Measurements from ENCODE around the gene FBXL17. TPM values are rescaled to one million over a fixed set of nuclear protein-coding genes. Genes with fewer than 3 reads are reported as not detected.

The FBXL17 gene
- total RNA-seq, 4 donors from 2014 or later, result 11.5 to 28.6 (median 19.9) TPM

DNA sequence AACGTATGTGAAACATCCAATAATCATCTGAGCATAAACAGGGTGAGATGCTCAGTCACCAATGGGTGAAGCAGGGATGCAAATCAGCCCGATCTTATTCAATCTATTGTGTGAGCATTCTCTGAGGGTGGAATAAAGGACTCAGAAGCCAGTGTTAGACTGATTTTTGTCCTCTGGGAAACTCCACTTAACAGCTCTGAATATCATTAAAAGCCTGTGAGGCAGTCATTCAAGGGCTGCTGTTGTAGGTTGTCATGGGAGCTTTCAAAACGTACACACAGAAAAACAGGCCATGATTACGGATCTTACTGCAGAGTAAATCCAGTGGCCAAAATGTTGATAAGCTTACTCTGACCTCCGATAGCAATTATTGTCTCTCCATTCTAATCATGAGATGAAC, 444.7 kb downstream of the FBXL17 start:
- Histone ChIP-seq H3K36me3 (no peaks in the 10 kb centered on the region), H3K9me3 (no peaks in the 10 kb centered on the region), H3K4me3 (no peak overlapping the region), H3K4me1 (no peaks in the 10 kb centered on the region), H3K27me3 (no peaks in the 10 kb centered on the region), H3K27ac (no peak overlapping the region)
- intact Hi-C loops (cut with DNase I; ENCODE audit: low total_unique reads), result no loop called here
- no peak for TF ChIP-seq POLR2A (IDR thresholded peaks at IDR 0.05)
- TF ChIP-seq, protein P1, sequence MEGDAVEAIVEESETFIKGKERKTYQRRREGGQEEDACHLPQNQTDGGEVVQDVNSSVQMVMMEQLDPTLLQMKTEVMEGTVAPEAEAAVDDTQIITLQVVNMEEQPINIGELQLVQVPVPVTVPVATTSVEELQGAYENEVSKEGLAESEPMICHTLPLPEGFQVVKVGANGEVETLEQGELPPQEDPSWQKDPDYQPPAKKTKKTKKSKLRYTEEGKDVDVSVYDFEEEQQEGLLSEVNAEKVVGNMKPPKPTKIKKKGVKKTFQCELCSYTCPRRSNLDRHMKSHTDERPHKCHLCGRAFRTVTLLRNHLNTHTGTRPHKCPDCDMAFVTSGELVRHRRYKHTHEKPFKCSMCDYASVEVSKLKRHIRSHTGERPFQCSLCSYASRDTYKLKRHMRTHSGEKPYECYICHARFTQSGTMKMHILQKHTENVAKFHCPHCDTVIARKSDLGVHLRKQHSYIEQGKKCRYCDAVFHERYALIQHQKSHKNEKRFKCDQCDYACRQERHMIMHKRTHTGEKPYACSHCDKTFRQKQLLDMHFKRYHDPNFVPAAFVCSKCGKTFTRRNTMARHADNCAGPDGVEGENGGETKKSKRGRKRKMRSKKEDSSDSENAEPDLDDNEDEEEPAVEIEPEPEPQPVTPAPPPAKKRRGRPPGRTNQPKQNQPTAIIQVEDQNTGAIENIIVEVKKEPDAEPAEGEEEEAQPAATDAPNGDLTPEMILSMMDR (IDR thresholded peaks at IDR 0.05), result no peak
- no peak for DNase-seq

GRCh38 chr5:107936515-107936914, 445.4 kb downstream of the FBXL17 start:
- Histone ChIP-seq H3K36me3 (no peaks in the 10 kb centered on the region), H3K4me3 (no peak overlapping the region), H3K9me3 (no peaks in the 10 kb centered on the region), H3K27ac (no peak overlapping the region), H3K27me3 (no peaks in the 10 kb centered on the region), H3K4me1 (no peaks in the 10 kb centered on the region)
- no peak for DNase-seq
- no peak for TF ChIP-seq POLR2A (IDR thresholded peaks at IDR 0.05)
- TF ChIP-seq, protein P1 (IDR thresholded peaks at IDR 0.05), result no peak
- intact Hi-C loops (cut with DNase I; ENCODE audit: low total_unique reads), result no loop called here

- no peak overlapping the region for H3K4me3 ChIP-seq
- intact Hi-C loops (cut with DNase I; ENCODE audit: low total_unique reads), result no loop called here
- TF ChIP-seq, protein P1 (IDR thresholded peaks at IDR 0.05), result no peak
- no peak for TF ChIP-seq POLR2A (IDR thresholded peaks at IDR 0.05)
- no peaks in the 10 kb centered on the region for H3K9me3 ChIP-seq
- no peaks in the 10 kb centered on the region for H3K4me1 ChIP-seq
- no peaks in the 10 kb centered on the region for H3K36me3 ChIP-seq
- no peak for DNase-seq
- H3K27ac ChIP-seq, result no peak overlapping the region
- H3K27me3 ChIP-seq, result no peaks in the 10 kb centered on the region
Measured at GRCh38 chr5:107935645-107936044, 446.3 kb downstream of the FBXL17 start.

- no peaks in the 10 kb centered on the region for H3K4me1 ChIP-seq
Measured at GRCh38 chr5:107933326-107933725, 448.6 kb downstream of the FBXL17 start.

GRCh38 chr5:107930891-107931290, 451.0 kb downstream of the FBXL17 start:
- Histone ChIP-seq H3K27me3 (no peaks in the 10 kb centered on the region), H3K36me3 (no peaks in the 10 kb centered on the region), H3K4me1 (no peaks in the 10 kb centered on the region), H3K9me3 (no peaks in the 10 kb centered on the region), H3K4me3 (no peak overlapping the region), H3K27ac (no peak overlapping the region)
- DNase-seq, result no peak
- intact Hi-C loops (cut with DNase I; ENCODE audit: low total_unique reads), result no loop called here
- no peak for TF ChIP-seq POLR2A (IDR thresholded peaks at IDR 0.05)
- TF ChIP-seq, protein P1 (IDR thresholded peaks at IDR 0.05), result no peak

More at GRCh38 chr5:107933326-107933725, 448.6 kb downstream of the FBXL17 start:
- Histone ChIP-seq H3K9me3 (no peaks in the 10 kb centered on the region), H3K4me3 (no peak overlapping the region), H3K36me3 (no peaks in the 10 kb centered on the region), H3K27me3 (no peaks in the 10 kb centered on the region), H3K27ac (no peak overlapping the region)
- intact Hi-C loops (cut with DNase I; ENCODE audit: low total_unique reads), result no loop called here
- TF ChIP-seq, protein P1 (IDR thresholded peaks at IDR 0.05), result no peak
- TF ChIP-seq POLR2A (IDR thresholded peaks at IDR 0.05), result no peak
- no peak for DNase-seq
